Mucosa of descending colon (tissue), 3 donors: Measurements from ENCODE around the gene MYO5B. TPM values are rescaled to one million over a fixed set of nuclear protein-coding genes. Genes with fewer than 3 reads are reported as not detected.
"Not testable (repeated sequence)": the region's sequence is repeated elsewhere in the genome, so short reads cannot be mapped to it uniquely, and the experiment has no call there.

Experiments used
- ATAC-seq: fragments of 200-7000 bp; cut with Tn5 transposase; one replicate; pipeline ENCODE4 v1.9.1; 2020; ENCODE audit warnings: mild to moderate bottlenecking, moderate library complexity
- DNase-seq, 3 donors: peaks; one replicate each; pipeline ENCODE4 v3.0.0-alpha.2; 2020
- H3K36me3 ChIP-seq: fragments of 200-600 bp; one replicate; pipeline ENCODE4 v1.8.0; 2021; ENCODE audit warnings: low read depth, mild to moderate bottlenecking
- H3K4me1 ChIP-seq: fragments of 200-600 bp; one replicate; pipeline ENCODE4 v1.8.0; 2021; ENCODE audit warnings: low read depth, mild to moderate bottlenecking
- H3K4me3 ChIP-seq: fragments of 200-600 bp; one replicate; pipeline ENCODE4 v1.8.0; 2021; ENCODE audit warnings: mild to moderate bottlenecking
- H3K9me3 ChIP-seq: fragments of 200-600 bp; one replicate; pipeline ENCODE4 v1.8.0; 2021; ENCODE audit warnings: mild to moderate bottlenecking
- CTCF ChIP-seq: fragments of 200-600 bp; IDR thresholded peaks from one replicate; pipeline ENCODE4 v1.8.0; 2022; ENCODE audit warnings: antibody characterized with exemption, mild to moderate bottlenecking
- intact Hi-C, 2 donors: fragments of 100-400 bp; cut with DNase I in 1 of 2; cut with micrococcal nuclease in 1 of 2; formaldehyde crosslinking; loops; one replicate each; pipeline versions ENCODE4 v1.11.0 to v1.11.1; 2022; cut with DNase I, micrococcal nuclease
- total RNA-seq, 3 donors: library from RNA; stranded (reverse); fragmentation: NEBNext Ultra II Directional in 2 of 3; extraction: Animal tissue kit (Norgen Biotek cat#: 25700) in 2 of 3; gene quantifications; one replicate each; pipeline versions ENCODE4 v1.2.1 to v1.2.4, GENCODE V29; 2021 to 2023
- donor health status: DM: no; HTN: no; CAD: no; lungs with moderate emphysema.
- donor health status: DM: no; HTN: no; CAD: no.
- donor health status: DM: no; HTN: yes; CAD: no.

The MYO5B gene
- total RNA-seq, 3 donors from 2014 or later, result 52.7 to 179 (median 120) TPM

GRCh38 chr18:49892148-49892924 lies 302.6 kb downstream of the MYO5B start:
- TF ChIP-seq CTCF, result no peak
- Histone ChIP-seq H3K4me1 (no peaks in the 10 kb centered on the region), H3K36me3 (no peaks in the 10 kb centered on the region), H3K4me3 (no peak overlapping the region), H3K9me3 (no peaks in the 10 kb centered on the region)
- intact Hi-C loops, result no loop called here
- no peak for DNase-seq
- ATAC-seq, result no peak

- no peak for TF ChIP-seq CTCF
- intact Hi-C loops, result no loop called here
Observed at GRCh38 chr18:49890041-49890440, 304.9 kb downstream of the MYO5B start.

GRCh38 chr18:49889552-49889951 lies 305.4 kb downstream of the MYO5B start:
- H3K36me3 ChIP-seq, DNase-seq, ATAC-seq, intact Hi-C loops, H3K4me1 ChIP-seq, H3K9me3 ChIP-seq, H3K4me3 ChIP-seq: not testable (repeated sequence)

More at GRCh38 chr18:49890041-49890440, 304.9 kb downstream of the MYO5B start:
- no peaks in the 10 kb centered on the region for H3K36me3 ChIP-seq
- no peak overlapping the region for H3K4me3 ChIP-seq
- H3K4me1 ChIP-seq, result no peaks in the 10 kb centered on the region
- no peaks in the 10 kb centered on the region for H3K9me3 ChIP-seq
- DNase-seq (no peak), ATAC-seq (no peak)

- TF ChIP-seq CTCF, result no peak
- DNase-seq (no peak), ATAC-seq (no peak)
- no peak overlapping the region for H3K4me3 ChIP-seq
- no peaks in the 10 kb centered on the region for H3K36me3 ChIP-seq
- H3K9me3 ChIP-seq, result no peaks in the 10 kb centered on the region
- intact Hi-C loops, result no loop called here
- H3K4me1 ChIP-seq, result no peaks in the 10 kb centered on the region
Observed at GRCh38 chr18:49886891-49887764, 307.8 kb downstream of the MYO5B start.

GRCh38 chr18:49884959-49885358 lies 310.0 kb downstream of the MYO5B start:
- intact Hi-C loops, result no loop called here
- ATAC-seq, result no peak
- no peak for TF ChIP-seq CTCF
- Histone ChIP-seq H3K36me3 (no peaks in the 10 kb centered on the region), H3K9me3 (no peaks in the 10 kb centered on the region), H3K4me3 (no peak overlapping the region), H3K4me1 (no peaks in the 10 kb centered on the region)
- DNase-seq, result no peak

GRCh38 chr18:49884465-49884864 lies 310.5 kb downstream of the MYO5B start:
- intact Hi-C loops, result no loop called here
- Histone ChIP-seq H3K4me1 (no peaks in the 10 kb centered on the region), H3K4me3 (no peak overlapping the region), H3K9me3 (no peaks in the 10 kb centered on the region), H3K36me3 (no peaks in the 10 kb centered on the region)
- ATAC-seq, result no peak
- no peak for DNase-seq
- TF ChIP-seq CTCF, result no peak
